Fibroblast of peridontal ligament (primary cell): ENCODE measurements around the gene FGB.
"Not testable (repeated sequence)": the region's sequence is repeated elsewhere in the genome, so short reads cannot be mapped to it uniquely, and the experiment has no call there.

Experiments
- DNase-seq: peaks from one replicate; pipeline ENCODE4 v3.0.0-alpha.2; 2010; ENCODE audit errors: extremely low read depth

The FGB gene

DNA sequence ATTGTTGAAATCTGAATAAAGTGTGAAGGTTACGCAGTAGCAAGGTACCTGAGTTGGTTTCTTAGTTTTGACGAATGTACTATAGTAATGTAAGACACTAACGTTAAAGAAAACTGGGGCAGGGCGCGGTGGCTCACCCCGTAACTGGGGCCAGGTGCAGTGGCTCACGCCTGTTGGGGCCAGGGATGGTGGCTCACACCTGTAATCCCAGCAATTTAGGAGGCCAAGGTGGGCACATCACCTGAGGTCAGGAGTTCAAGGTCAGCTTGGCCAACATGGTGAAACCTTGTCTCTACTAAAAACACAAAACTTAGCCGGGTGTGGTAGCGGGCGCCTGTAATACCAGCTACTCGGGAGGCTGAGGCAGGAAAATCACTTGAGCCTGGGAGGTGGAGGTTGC is 34.5 kb downstream of the FGB start:
- not testable (repeated sequence) for DNase-seq

DNA sequence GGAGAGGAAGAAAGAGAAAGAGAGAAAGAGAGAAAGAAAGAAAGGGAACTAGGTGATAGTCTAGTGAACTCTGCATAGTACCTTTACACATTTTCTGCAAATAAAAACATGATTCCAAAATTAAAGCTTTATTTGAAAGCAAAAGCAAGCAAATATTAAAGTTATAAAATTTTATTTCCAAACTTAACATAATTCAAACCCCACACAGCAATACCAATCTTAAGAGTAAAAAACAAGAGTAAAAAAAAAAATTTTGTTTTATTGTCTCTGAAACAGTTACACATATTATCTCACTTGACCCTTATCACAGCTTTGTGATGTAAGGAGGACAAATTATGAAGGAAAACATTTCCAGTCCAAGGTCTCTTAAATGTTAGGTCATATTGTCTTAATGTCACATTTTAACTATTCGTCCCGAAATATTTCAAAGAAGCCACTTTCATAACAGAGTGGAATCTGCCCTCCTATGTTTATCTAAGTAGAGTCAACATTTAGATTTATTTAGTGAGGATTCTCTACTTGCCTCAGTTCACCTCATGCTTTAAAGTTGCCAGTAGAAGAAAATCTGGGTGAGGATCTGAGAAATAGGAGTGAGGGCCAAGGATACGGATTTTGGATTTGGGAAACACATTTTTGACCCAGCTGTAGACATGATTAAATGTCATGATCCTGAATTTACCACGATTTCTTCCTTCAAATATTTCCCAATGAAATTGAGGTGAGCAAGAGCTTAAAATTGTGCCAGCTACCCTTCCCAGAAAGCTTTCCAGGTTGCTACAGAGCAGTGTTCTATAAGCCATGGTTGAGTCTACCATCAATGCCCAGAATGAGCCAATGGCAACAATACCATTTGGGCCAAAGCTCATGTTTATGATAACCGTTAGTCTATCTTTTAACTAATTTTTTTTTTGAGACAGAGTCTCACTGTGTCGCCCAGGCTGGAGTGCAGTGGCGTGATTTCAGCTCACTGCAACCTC is 35.3 kb downstream of the FGB start:
- DNase-seq = no peak

DNA sequence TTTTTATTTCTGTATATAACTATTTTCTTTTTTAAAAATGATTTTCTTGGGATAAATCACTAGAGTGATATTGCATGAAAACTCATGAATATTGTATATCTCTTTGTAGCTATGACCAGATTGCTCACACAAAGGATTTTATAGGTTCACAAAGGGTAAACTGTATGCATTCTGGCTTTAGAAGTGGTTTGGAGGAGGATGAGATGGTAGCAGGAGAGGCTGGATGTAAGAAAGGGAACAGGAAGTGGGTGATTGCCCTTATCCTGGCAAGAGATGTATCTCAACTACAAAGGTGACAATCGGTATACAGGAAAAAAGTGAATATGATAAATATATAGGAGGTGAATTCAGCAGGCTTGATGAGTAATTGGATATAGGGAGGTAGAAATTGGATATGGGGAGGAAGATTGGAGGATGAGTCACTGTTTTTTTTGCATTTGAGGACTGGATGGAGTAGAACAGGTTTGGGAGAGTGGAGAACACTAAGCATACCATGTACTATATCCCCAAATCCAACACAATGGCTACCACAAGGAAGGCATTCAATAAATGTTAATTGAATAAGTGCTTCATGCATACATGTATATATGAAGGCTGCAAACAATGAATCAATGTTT is 39.7 kb downstream of the FGB start:
- DNase-seq = no peak

DNA sequence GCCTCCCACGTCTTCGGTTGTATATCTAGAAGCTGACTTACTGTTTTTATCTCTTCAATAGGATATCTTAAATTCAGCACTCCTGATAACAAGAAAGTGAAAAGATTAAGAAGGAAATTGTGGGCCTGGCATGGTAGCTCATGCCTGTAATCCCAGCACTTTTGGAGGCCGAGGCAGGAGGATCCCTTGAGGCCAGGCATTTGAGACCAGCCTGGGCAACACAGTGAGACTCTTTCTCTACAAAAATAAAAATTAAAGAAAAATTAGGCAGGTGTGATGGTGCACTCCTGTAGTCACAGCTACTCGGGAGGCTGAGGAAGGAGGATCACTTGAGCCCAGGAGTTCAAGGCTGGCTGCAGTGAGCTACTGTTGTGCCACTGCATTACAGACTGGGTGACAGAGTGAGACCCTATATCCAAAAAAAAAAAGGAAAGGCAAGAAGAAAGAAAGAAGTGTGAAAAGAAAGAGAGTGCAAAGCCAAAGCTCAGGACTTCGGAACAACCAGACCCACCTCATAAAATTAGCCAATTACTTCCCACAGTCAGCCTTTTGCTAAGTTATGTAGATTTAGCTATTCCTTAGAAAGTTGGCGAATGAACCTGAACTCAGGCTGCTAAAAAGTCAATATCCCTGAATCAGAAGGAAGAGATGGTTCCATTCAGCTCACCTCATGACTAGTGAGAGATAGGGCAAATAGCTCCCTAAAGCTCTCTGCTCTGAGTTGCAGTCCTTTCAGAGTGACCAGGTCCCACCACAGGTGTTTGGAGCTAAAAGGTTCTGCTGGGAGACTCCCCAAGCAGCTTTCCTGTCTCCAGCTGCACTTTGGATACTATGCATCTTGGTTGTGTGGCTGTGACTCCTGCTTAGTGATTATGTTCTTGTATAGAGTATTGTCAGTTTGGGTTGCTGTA is 40.5 kb downstream of the FGB start:
- DNase-seq = no peak

- no peak for DNase-seq
Measured at GRCh38 chr4:154604696-154605200, 41.9 kb downstream of the FGB start.

GRCh38 chr4:154606728-154607723 is 44.2 kb downstream of the FGB start:
- no peak for DNase-seq

DNA sequence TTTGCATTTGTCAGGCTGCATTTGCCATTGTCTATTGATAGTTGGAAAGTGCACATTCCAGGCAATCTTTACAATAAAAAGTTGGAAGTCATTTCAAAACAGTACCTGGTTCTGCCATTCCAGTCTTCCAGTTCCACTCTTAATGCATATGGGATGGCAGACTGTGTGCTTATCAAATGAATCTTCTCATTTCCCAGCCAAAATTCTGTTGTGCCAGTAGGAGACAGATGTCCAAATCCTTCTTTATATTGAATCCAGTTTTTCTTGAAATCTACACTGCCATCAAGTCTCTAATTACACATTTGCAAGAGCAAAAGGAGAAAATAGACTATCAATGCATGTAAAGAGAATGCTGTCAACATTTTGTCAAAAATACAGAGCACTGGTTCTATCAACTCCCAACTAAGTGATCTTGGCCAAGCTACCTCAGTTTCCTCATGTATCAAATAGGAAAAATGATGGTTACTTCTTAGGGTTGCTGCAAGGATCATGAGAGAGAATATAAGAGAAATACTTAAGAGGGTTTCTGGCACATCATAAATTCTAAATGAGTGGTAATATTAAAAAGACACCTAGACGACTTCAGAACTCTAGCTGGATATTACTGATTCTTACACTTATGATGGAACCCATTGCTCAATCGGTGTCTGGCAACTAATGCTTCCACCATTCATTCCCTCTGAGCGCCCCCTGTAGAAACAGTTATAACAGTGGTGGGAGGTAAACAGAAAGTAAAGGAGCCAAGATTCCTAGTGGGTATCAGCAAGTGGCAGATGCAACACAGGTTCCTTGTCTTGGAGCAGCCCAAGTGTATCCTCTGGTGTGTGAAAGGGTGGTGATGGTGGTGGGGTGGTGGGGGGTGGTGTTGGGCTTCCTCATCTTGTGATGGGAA is 45.8 kb downstream of the FGB start:
- DNase-seq = no peak

- no peak for DNase-seq
Measured at GRCh38 chr4:154609532-154609931, 46.7 kb downstream of the FGB start.

- DNase-seq = no peak
Measured at GRCh38 chr4:154610582-154610981, 47.8 kb downstream of the FGB start.

GRCh38 chr4:154611833-154612232 is 49.0 kb downstream of the FGB start:
- DNase-seq = no peak

DNA sequence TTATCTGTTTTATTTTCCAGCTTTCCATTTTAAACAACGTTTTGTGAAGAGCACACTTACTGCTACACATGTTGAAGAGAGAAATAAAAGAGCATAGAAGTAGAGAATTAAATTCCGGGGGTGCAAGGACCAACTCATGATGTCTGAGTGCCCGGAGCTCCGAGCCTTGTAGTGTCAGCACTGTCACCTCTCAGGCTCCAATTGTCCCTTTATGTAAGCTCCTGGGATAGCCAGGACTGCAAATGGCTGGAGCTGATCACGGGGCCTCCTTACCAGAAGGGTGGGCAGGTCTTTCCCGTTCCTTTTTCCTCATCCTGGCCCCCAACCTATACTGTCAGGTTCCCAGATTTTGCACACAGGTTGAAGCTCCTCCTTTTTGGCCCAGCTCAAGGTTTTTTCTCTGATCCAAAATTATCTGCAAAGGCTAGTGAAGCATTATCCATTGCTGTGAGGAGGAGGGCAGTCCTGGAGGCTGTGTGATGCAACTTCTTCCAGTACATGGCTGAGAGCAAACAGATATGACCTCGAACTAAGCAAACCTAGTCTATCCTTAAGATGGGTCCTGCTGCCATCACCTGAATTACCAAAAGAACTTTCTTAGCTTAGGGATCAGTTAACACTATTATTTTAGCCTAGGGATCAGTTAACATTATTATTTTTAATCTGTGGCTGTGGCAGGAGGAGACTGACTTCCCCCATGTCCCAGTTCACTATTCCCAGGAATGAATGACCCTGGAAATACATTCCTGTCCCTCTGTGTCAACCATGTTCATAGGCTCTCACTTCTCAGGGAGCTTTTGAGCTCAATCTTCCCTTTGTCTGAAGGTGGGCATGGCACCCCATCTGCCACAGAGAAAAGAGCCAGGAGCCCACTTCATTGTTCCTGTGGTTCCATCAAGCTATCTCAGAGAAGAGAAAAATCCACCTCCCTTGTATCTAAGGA is 49.9 kb downstream of the FGB start, which contains the start of gene FGG:
FGG (minus strand) TSS at position 185 of the 943 bp plus-strand sequence; CDS start at position 138, 47 bp downstream.
- no peak for DNase-seq

DNA sequence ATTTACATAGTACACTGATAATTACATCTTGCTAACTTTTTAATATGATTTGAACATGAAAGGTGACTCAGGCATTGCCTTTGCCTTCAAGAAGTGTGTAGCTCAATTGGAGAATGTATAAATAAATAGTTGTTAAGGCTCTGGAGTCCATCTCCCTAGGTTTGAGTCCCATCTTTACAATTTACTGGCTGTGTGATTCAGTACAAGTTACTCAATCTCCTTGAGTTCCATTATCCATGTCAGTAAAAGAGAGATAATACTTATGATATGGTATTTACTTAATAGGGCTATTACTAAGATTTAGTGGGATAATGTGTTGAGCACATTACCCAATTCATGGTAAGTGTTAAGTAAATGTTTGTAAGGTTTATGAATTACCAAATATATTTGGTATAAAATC is 51.5 kb downstream of the FGB start:
- no peak for DNase-seq

- no peak for DNase-seq
Measured at GRCh38 chr4:154615211-154615610, 52.4 kb downstream of the FGB start.

DNA sequence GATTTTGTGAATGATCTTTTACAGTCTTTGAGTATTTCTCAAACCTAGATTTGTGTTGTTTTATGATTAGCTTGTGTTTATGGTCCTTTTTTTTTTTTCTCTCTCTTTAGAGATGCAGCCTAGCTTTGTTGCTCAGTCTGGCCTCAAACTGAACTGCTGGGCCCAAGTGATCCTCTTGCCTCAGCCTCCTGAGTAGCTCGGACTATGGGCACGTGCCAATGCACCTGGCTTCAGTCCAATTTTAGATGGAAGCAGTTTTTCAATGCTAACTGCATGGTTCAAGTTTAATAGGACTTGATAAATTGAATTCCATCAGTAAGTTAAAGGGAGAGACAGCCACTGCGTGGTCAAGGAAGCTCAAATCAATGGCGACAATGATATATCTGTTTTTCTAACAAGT is 53.5 kb downstream of the FGB start:
- no peak for DNase-seq

- DNase-seq = no peak
Measured at GRCh38 chr4:154616731-154617130, 53.9 kb downstream of the FGB start.

GRCh38 chr4:154617820-154618317 is 55.1 kb downstream of the FGB start:
- no peak for DNase-seq

- peak; percentile 51 for DNase-seq
Measured at GRCh38 chr4:154618708-154619315, 56.0 kb downstream of the FGB start.

DNA sequence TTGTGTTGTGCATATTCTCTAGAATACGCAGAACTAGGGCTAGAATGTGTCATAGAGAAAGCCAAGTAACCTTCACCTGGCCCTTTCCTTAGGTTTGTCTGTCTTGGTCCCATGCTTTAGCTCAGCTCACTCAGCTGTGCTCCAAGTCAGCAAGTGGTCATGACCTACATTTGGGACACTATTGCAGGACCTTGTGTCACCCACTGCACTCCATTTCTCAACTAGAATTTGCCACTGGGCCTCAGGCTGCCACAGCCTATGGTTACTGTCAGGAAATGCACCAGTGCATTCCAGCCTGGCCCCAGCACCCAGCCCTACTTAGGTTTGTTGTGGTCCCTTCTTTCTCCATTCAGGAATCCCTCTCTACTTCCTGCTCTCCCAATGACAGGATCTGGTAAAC is 57.3 kb downstream of the FGB start:
- DNase-seq = no peak
